Sigmoid colon (tissue), 7 donors: ENCODE results near the gene PRKAG2. TPM values are rescaled to one million over a fixed set of nuclear protein-coding genes. Genes with fewer than 3 reads are reported as not detected.
A peak's percentile ranks its signal among the peaks of the same experiment; 100 is the strongest.

Source experiments
- DNase-seq: peaks from one replicate; pipeline ENCODE4 v3.0.0-alpha.2; 2019
- H3K27ac ChIP-seq, 4 donors: fragments of 200-600 bp; sonication (generic); one replicate each; pipeline ENCODE4 v1.5.1; 2016 to 2019; ENCODE audit warnings: mild to moderate bottlenecking in 1 of 4
- H3K27me3 ChIP-seq, 3 donors: fragments of 200-600 bp; sonication (generic); one replicate each; pipeline ENCODE4 v1.5.1; 2019; ENCODE audit warnings: mild to moderate bottlenecking in 1 of 3
- H3K36me3 ChIP-seq, 4 donors: fragments of 200-600 bp; sonication (generic); one replicate each; pipeline ENCODE4 v1.5.1; 2016 to 2019
- H3K4me1 ChIP-seq, 4 donors: fragments of 200-600 bp; sonication (generic); one replicate each; pipeline ENCODE4 v1.5.1; 2017 to 2019
- H3K4me3 ChIP-seq, 4 donors: fragments of 200-600 bp; sonication (generic); one replicate each; pipeline ENCODE4 v1.5.1; 2017 to 2019; ENCODE audit warnings: mild to moderate bottlenecking in 2 of 4, moderate library complexity in 1 of 4
- H3K9me3 ChIP-seq, 4 donors: fragments of 200-600 bp in 3 of 4; sonication (generic) in 3 of 4; one replicate each; pipeline versions ENCODE4 v1.5.1 to v1.6.1; 2013 to 2019
- EP300 ChIP-seq, 4 donors: sonication (generic); formaldehyde crosslinking; IDR thresholded peaks; one replicate each; pipeline ENCODE4 v1.6.1; 2017; ENCODE audit warnings: antibody characterized with exemption in 4 of 4
- POLR2A ChIP-seq, 2 donors: fragments of 450-650 bp; IDR thresholded peaks; one replicate each; pipeline ENCODE4 v1.6.1; 2016; ENCODE audit warnings: antibody characterized with exemption in 2 of 2, mild to moderate bottlenecking in 2 of 2, moderate library complexity in 2 of 2
- POLR2AphosphoS5 ChIP-seq, 4 donors: sonication (generic); formaldehyde crosslinking; IDR thresholded peaks; one replicate each; pipeline ENCODE4 v1.6.1; 2017; ENCODE audit warnings: antibody characterized with exemption in 4 of 4
- WGBS, 2 donors: extraction: QIAGEN DNeasy Blood & Tissue Kit; methylation state at CpG; one replicate each; pipeline ENCODE4 v1.1.7; 2013; 5-methylcytosine and 5-hydroxymethylcytosine counted together
- intact Hi-C: fragments of 100-400 bp; cut with DNase I; formaldehyde crosslinking; loops from one replicate; pipeline ENCODE4 v1.15.1; 2023
- polyA plus RNA-seq, 3 donors: library from polyadenylated mRNA; stranded (reverse); fragments of 200-250 nt; gene quantifications; one replicate each; pipeline ENCODE4 v1.2.3, GENCODE V29; 2013
- total RNA-seq, 4 donors: library from RNA; depleted of rRNA; stranded (reverse); fragments of >200 nt; gene quantifications; one replicate each; pipeline ENCODE4 v1.1.0, GENCODE V29; 2016
- TF ChIP-seq, protein P1 (sequence below), 4 experiments: fragments of 450-650 bp in 3 of 4; fragments of 200-600 bp in 1 of 4; IDR thresholded peaks; one replicate each; pipeline ENCODE4 v1.5.1; 2016 to 2019; ENCODE audit warnings: antibody characterized with exemption in 4 of 4, mild to moderate bottlenecking in 3 of 4, moderate library complexity in 2 of 4
- donor health status: healthy with polysubstance abuse.
- donor health status: Bipolar disorder and iron deficiency.
- donor health status: healthy.

The PRKAG2 gene
- total and polyA plus RNA-seq, 7 donors, result 19.2 to 51.2 (median 37.1) TPM

DNA sequence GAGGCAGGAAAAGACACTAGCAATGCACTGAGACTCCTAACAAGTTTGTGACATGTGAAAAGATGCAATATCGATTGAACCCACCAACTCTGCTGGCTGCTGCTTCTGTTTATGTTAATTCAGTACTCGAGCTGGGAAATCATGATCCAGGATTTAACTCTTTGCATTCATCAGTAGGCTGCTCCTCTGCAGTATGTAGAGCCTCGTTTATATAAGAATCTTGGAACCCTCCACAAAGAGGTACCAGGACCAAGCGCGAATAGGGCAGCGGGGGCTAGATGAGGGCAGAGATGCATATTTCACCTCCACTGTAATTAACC lies 7.8 kb downstream of the PRKAG2 start:
- H3K4me1 ChIP-seq, result peaks cover 0 to 33% (median 28%) of the 10 kb centered on the region in 4 donors
- intact Hi-C loops, result no loop called here

DNA sequence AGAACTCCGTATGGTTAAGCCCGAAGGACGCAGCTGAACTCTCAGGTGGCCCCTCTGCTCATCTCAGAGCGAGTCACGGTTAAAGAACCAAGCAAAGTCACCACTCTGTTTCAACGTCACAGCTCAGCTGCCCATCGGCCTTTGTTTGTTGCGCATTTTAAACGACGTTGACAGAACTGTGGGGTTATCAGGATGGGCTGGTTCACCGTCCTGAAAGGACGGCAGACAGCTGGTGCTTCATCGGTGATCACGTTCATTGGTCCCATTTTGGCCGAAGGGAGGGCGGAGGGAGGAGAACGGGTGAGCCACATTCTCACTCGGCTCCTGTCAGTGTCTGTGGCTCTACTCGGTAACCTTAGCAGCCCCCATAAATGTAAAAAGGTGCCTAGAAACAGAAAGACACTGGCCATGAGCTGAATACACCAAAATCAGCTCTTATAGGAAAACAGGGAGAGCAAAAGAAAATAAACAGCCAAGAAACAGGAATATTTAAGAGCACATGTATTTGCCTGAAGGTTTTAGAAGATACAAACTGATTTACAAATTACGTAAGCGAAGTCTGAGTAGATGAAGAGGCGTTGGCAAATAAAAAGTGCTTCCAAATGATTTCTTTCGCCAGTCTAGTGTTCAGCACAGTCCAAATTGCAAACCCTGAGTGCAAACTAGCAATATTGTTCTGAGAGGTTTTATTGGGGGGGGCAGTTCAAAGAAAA lies 8.4 kb downstream of the PRKAG2 start:
- H3K36me3 ChIP-seq, result no peaks in the 10 kb centered on the region
- intact Hi-C loops, result no loop called here
- H3K9me3 ChIP-seq, result no peaks in the 10 kb centered on the region
- H3K4me3 ChIP-seq, result peak overlapping the region in 3 of 4 donors; percentile 7 to 21 (median 16)
- H3K27me3 ChIP-seq, result no peaks in the 10 kb centered on the region
- WGBS, 2 donors, result 79 to 83% methylated on average over 23 of the region's 23 CpGs
- no peak for DNase-seq
- TF ChIP-seq, protein P1, sequence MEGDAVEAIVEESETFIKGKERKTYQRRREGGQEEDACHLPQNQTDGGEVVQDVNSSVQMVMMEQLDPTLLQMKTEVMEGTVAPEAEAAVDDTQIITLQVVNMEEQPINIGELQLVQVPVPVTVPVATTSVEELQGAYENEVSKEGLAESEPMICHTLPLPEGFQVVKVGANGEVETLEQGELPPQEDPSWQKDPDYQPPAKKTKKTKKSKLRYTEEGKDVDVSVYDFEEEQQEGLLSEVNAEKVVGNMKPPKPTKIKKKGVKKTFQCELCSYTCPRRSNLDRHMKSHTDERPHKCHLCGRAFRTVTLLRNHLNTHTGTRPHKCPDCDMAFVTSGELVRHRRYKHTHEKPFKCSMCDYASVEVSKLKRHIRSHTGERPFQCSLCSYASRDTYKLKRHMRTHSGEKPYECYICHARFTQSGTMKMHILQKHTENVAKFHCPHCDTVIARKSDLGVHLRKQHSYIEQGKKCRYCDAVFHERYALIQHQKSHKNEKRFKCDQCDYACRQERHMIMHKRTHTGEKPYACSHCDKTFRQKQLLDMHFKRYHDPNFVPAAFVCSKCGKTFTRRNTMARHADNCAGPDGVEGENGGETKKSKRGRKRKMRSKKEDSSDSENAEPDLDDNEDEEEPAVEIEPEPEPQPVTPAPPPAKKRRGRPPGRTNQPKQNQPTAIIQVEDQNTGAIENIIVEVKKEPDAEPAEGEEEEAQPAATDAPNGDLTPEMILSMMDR (IDR thresholded peaks at IDR 0.05), result no peak
- no peak for TF ChIP-seq EP300 (IDR thresholded peaks at IDR 0.05)
- no peak for TF ChIP-seq POLR2AphosphoS5 (IDR thresholded peaks at IDR 0.05)
- no peak for TF ChIP-seq POLR2A (IDR thresholded peaks at IDR 0.05)
- peaks cover 0 to 33% (median 28%) of the 10 kb centered on the region in 4 donors for H3K4me1 ChIP-seq
- peak overlapping the region; percentile 41 to 69 (median 60) for H3K27ac ChIP-seq

More for the DNA sequence above, 7.8 kb downstream of the PRKAG2 start:
- Histone ChIP-seq H3K9me3 (no peaks in the 10 kb centered on the region), H3K4me3 (peak overlapping the region in 2 of 4 donors; percentile 7 to 16), H3K27me3 (no peaks in the 10 kb centered on the region), H3K27ac (peak overlapping the region in 3 of 4 donors; percentile 59 to 69 (median 61)), H3K36me3 (no peaks in the 10 kb centered on the region)
- 63 to 70% methylated on average over 6 of the region's 6 CpGs for WGBS, 2 donors
- no peak for DNase-seq
- TF ChIP-seq POLR2A (IDR thresholded peaks at IDR 0.05), result no peak
- no peak for TF ChIP-seq POLR2AphosphoS5 (IDR thresholded peaks at IDR 0.05)
- no peak for TF ChIP-seq EP300 (IDR thresholded peaks at IDR 0.05)
- TF ChIP-seq, protein P1 (IDR thresholded peaks at IDR 0.05), result no peak

DNA sequence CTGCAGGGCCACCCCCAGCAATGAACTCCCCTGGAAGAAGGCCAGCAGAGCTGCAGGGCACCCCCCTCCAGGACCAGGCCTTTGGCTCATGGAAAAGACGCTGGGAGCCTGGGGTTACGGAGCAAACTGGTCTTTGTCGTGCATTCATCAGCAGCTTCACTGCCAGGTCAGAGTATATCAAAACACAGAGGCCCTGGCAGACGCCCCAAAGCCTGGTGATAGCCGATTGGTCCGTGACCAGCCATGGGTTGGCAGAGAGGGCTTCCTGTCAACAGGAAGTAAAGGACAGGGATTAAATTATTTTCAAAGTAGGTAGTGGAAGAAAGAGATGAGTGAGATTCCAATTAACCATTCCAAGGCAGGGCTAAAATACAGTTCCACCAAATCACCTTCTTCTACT lies 9.0 kb downstream of the PRKAG2 start:
- TF ChIP-seq POLR2AphosphoS5 (IDR thresholded peaks at IDR 0.05) (no peak), EP300 (IDR thresholded peaks at IDR 0.05) (no peak), POLR2A (IDR thresholded peaks at IDR 0.05) (no peak)
- TF ChIP-seq, protein P1 (IDR thresholded peaks at IDR 0.05), result no peak
- H3K4me3 ChIP-seq, result no peak overlapping the region
- no peaks in the 10 kb centered on the region for H3K9me3 ChIP-seq
- intact Hi-C loops, result no loop called here
- H3K27ac ChIP-seq, result peak overlapping the region; percentile 41 to 69 (median 60)
- H3K36me3 ChIP-seq, result no peaks in the 10 kb centered on the region
- peaks cover 0 to 33% (median 28%) of the 10 kb centered on the region in 4 donors for H3K4me1 ChIP-seq
- no peak for DNase-seq
- 64 to 77% methylated on average over 6 of the region's 6 CpGs for WGBS, 2 donors
- no peaks in the 10 kb centered on the region for H3K27me3 ChIP-seq

DNA sequence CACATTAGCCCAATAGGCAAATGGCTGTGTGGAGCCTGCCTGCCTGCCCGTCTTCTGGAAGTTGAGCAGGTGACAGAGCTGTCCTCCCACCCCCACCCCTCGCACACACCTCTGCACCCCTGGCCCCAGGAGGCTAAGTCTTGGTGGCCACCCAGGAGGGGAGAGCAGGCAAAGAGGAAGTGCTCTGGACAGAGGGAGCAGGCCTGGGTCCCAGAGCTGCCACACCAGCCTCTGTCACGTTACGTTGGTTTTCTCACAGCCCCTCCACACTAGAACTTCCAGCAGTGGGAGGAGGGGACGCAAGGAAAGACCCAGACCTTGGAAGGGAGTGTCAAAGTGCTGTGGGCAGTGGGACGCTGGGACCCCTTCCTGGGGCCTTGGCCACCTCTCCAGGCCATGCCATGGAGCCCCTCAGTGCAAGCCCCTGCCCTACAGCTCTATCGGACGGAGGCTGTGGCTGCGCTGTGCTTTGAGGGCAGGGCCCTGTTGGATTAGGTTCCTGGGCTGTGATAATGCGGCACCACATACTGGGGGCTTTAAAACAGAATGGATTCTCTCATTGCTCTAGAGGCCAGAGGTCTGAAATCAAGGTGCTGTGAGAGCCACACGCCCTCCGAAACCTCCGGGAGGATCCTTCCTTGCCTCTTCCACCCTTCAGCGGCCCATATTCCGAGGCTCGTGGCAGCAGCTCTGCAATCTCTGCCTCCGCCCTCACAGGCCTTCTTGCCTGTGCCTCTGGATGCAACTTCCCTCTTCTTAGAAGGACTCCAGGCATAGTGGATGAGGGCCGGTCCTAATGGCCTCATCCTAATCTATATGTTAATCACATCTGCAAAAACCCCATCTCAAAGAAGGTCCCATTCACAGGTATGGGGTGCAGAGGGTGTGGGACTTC lies 9.9 kb downstream of the PRKAG2 start:
- DNase-seq, result no peak
- no peaks in the 10 kb centered on the region for H3K27me3 ChIP-seq
- peaks cover 0 to 33% (median 28%) of the 10 kb centered on the region in 4 donors for H3K4me1 ChIP-seq
- H3K4me3 ChIP-seq, result no peak overlapping the region
- TF ChIP-seq EP300 (IDR thresholded peaks at IDR 0.05), result no peak
- no peak for TF ChIP-seq POLR2A (IDR thresholded peaks at IDR 0.05)
- 92 to 94% methylated on average over 18 of the region's 18 CpGs for WGBS, 2 donors
- intact Hi-C loops, result no loop called here
- H3K27ac ChIP-seq, result peak overlapping the region in 1 of 4 donors; percentile 61
- H3K9me3 ChIP-seq, result no peaks in the 10 kb centered on the region
- H3K36me3 ChIP-seq, result no peaks in the 10 kb centered on the region

DNA sequence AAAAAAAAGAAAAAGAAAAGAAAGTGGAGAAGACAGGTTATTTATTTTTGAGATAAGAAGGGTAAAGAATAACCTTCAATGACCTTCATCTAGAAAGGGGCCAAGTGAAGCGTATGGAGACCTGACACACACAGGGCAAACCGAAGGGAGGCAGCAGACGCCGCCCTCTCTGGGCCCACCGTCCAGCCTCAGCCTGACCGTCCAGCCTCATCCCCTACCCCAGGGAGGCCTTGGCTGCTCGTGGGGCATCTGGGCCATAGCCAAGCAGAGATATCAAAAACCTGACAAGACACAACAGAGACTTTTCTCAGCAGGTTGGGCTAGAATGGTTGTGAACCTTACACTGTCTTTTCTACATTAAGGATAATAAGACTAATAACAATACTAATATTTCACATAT lies 10.9 kb downstream of the PRKAG2 start:
- TF ChIP-seq, protein P1 (IDR thresholded peaks at IDR 0.05), result no peak
- TF ChIP-seq POLR2AphosphoS5 (IDR thresholded peaks at IDR 0.05) (no peak), EP300 (IDR thresholded peaks at IDR 0.05) (no peak), POLR2A (IDR thresholded peaks at IDR 0.05) (no peak)
- no peaks in the 10 kb centered on the region for H3K27me3 ChIP-seq
- intact Hi-C loops, result no loop called here
- H3K9me3 ChIP-seq, result no peaks in the 10 kb centered on the region
- H3K4me3 ChIP-seq, result no peak overlapping the region
- 94 to 96% methylated on average over 7 of the region's 7 CpGs for WGBS, 2 donors
- H3K27ac ChIP-seq, result no peak overlapping the region
- DNase-seq, result no peak
- no peaks in the 10 kb centered on the region for H3K36me3 ChIP-seq
- peaks cover 0 to 33% (median 28%) of the 10 kb centered on the region in 4 donors for H3K4me1 ChIP-seq
